H9 (cell line): Measurements from ENCODE around the gene PCOLCE2. TPM values are rescaled to one million over a fixed set of nuclear protein-coding genes. Genes with fewer than 3 reads are reported as not detected.

Source experiments
- DNase-seq: peaks from one replicate; pipeline ENCODE4 v3.0.0-alpha.2; 2017
- H2AFZ ChIP-seq: one replicate; pipeline ENCODE4 v1.6.1; 2013; ENCODE audit warnings: mild to moderate bottlenecking, low read length, control low read depth, moderate library complexity
- H2AK5ac ChIP-seq: 2 replicates; pipeline ENCODE4 v1.6.1; 2013; ENCODE audit warnings: low read length, control low read depth, mixed read lengths; ENCODE audit not compliant: insufficient read length
- H2BK120ac ChIP-seq: one replicate; pipeline ENCODE4 v1.6.1; 2013; ENCODE audit warnings: low read depth, mild to moderate bottlenecking, low read length, control low read depth, inconsistent platforms; ENCODE audit not compliant: poor library complexity, severe bottlenecking
- H2BK12ac ChIP-seq: 2 replicates; pipeline ENCODE4 v1.6.1; 2013; ENCODE audit warnings: low read length, control low read depth, mixed read lengths, low read depth; ENCODE audit not compliant: insufficient read length
- H2BK15ac ChIP-seq: 2 replicates; pipeline ENCODE4 v1.6.1; 2013; ENCODE audit warnings: low read depth, low read length, control low read depth
- H2BK20ac ChIP-seq: one replicate; pipeline ENCODE4 v1.6.1; 2013; ENCODE audit warnings: low read depth, mild to moderate bottlenecking, low read length, control low read depth, inconsistent platforms; ENCODE audit not compliant: poor library complexity, severe bottlenecking
- H2BK5ac ChIP-seq: 2 replicates; pipeline ENCODE4 v1.6.1; 2013; ENCODE audit warnings: low read length, control low read depth, mixed read lengths; ENCODE audit not compliant: insufficient read length
- H3K14ac ChIP-seq: 2 replicates; pipeline ENCODE4 v1.6.1; 2013; ENCODE audit warnings: low read length, control low read depth; ENCODE audit not compliant: insufficient read depth
- H3K18ac ChIP-seq: 2 replicates; pipeline ENCODE4 v1.6.1; 2013; ENCODE audit warnings: low read depth, mild to moderate bottlenecking, mixed read lengths, low read length, control low read depth; ENCODE audit not compliant: insufficient read length
- H3K23ac ChIP-seq: 2 replicates; pipeline ENCODE4 v1.6.1; 2013; ENCODE audit warnings: low read length, control low read depth, mixed read lengths, low read depth; ENCODE audit not compliant: insufficient read length
- H3K23me2 ChIP-seq: 2 replicates; pipeline ENCODE4 v1.6.1; 2013; ENCODE audit warnings: low read depth, mild to moderate bottlenecking, mixed read lengths, low read length, control low read depth; ENCODE audit not compliant: insufficient read length, poor library complexity, severe bottlenecking
- H3K27ac ChIP-seq: 2 replicates; pipeline ENCODE4 v1.5.1; 2013; ENCODE audit warnings: low read length, control low read depth, mixed read lengths, low read depth; ENCODE audit not compliant: insufficient read length
- H3K27me3 ChIP-seq: 2 replicates; pipeline ENCODE4 v1.6.1; 2013; ENCODE audit warnings: low read length, control low read depth, inconsistent platforms; ENCODE audit not compliant: insufficient read depth
- H3K4ac ChIP-seq: 2 replicates; pipeline ENCODE4 v1.6.1; 2013; ENCODE audit warnings: low read depth, mild to moderate bottlenecking, control low read depth, inconsistent platforms, low read length, moderate library complexity
- H3K4me1 ChIP-seq: 2 replicates; pipeline ENCODE4 v1.6.1; 2013; ENCODE audit warnings: low read length, control low read depth, inconsistent platforms; ENCODE audit not compliant: insufficient read depth
- H3K4me2 ChIP-seq: 2 replicates; pipeline ENCODE4 v1.6.1; 2013; ENCODE audit warnings: low read length, control low read depth, mixed read lengths; ENCODE audit not compliant: insufficient read length, insufficient read depth
- H3K56ac ChIP-seq: 2 replicates; pipeline ENCODE4 v1.6.1; 2013; ENCODE audit warnings: low read depth, mild to moderate bottlenecking, mixed read lengths, low read length, control low read depth; ENCODE audit not compliant: insufficient read length
- H3K79me1 ChIP-seq: 2 replicates; pipeline ENCODE4 v1.6.1; 2013; ENCODE audit warnings: low read depth, mild to moderate bottlenecking, moderate library complexity, low read length, control low read depth, inconsistent platforms; ENCODE audit not compliant: insufficient read depth, poor library complexity, severe bottlenecking
- H3K79me2 ChIP-seq: 2 replicates; pipeline ENCODE4 v1.6.1; 2013; ENCODE audit warnings: low read length, control low read depth, inconsistent platforms; ENCODE audit not compliant: insufficient read depth
- H3K9ac ChIP-seq: 2 replicates; pipeline ENCODE4 v1.6.1; 2013; ENCODE audit warnings: low read length, control low read depth, mixed read lengths; ENCODE audit not compliant: insufficient read length; ENCODE audit errors: extremely low read depth
- H3K9me3 ChIP-seq: one replicate; pipeline ENCODE4 v1.6.1; 2013; ENCODE audit warnings: low read depth, low read length, inconsistent platforms; ENCODE audit not compliant: control insufficient read depth
- H3T11ph ChIP-seq: one replicate; pipeline ENCODE4 v1.6.1; 2013; ENCODE audit warnings: mild to moderate bottlenecking, low read length, control low read depth, inconsistent platforms
- H4K20me1 ChIP-seq: one replicate; pipeline ENCODE4 v1.6.1; 2013; ENCODE audit not compliant: control insufficient read depth, insufficient read length, insufficient read depth
- H4K5ac ChIP-seq: 2 replicates; pipeline ENCODE4 v1.6.1; 2013; ENCODE audit warnings: low read depth, mild to moderate bottlenecking, mixed read lengths, low read length, control low read depth; ENCODE audit not compliant: insufficient read length
- H4K8ac ChIP-seq: replicated peaks from 2 replicates; pipeline ENCODE4 v1.6.1; 2013; ENCODE audit warnings: low read length, control low read depth, mixed read lengths, low read depth; ENCODE audit not compliant: insufficient read length
- H4K91ac ChIP-seq: 2 replicates; pipeline ENCODE4 v1.6.1; 2013; ENCODE audit warnings: low read depth, mild to moderate bottlenecking, moderate library complexity, mixed read lengths, low read length, control low read depth; ENCODE audit not compliant: insufficient read length
- H3K27ac Mint-ChIP-seq, 3 experiments: 2 replicates in 2 of 3; 3 replicates in 1 of 3; pipeline ENCODE4 v1.8.0; 2020 to 2021; ENCODE audit warnings: mixed read lengths in 3 of 3, mild to moderate bottlenecking in 1 of 3, moderate library complexity in 1 of 3
- H3K27me3 Mint-ChIP-seq: 2 replicates; pipeline ENCODE4 v1.8.0; 2021; ENCODE audit warnings: low read depth, mild to moderate bottlenecking, moderate library complexity, mixed read lengths
- H3K36me3 Mint-ChIP-seq, 3 experiments: 2 replicates in 2 of 3; 3 replicates in 1 of 3; pipeline ENCODE4 v1.8.0; 2020 to 2021; ENCODE audit warnings: low read depth in 3 of 3, mixed read lengths in 3 of 3; ENCODE audit not compliant: insufficient read depth in 1 of 3
- H3K4me1 Mint-ChIP-seq, 2 experiments: 2 replicates each; pipeline ENCODE4 v1.8.0; 2020; ENCODE audit warnings: mixed read lengths in 2 of 2
- H3K4me3 Mint-ChIP-seq, 2 experiments: 2 replicates in 1 of 2; 3 replicates in 1 of 2; pipeline ENCODE4 v1.8.0; 2020 to 2021; ENCODE audit warnings: mild to moderate bottlenecking in 2 of 2, mixed read lengths in 2 of 2, moderate library complexity in 1 of 2
- H3K9me3 Mint-ChIP-seq, 2 experiments: 2 replicates in 1 of 2; 3 replicates in 1 of 2; pipeline ENCODE4 v1.8.0; 2020; ENCODE audit warnings: mild to moderate bottlenecking in 2 of 2, mixed read lengths in 2 of 2, moderate library complexity in 1 of 2
- WGBS: extraction: QIAGEN DNeasy Blood & Tissue Kit; methylation state at CpG from one replicate; pipeline ENCODE4 v1.1.7; 2013; ENCODE audit warnings: missing lambda C conversion rate, low lambda C conversion rate, mixed read lengths; ENCODE audit not compliant: insufficient read length; ENCODE audit errors: extremely low coverage; 5-methylcytosine and 5-hydroxymethylcytosine counted together
- total RNA-seq: library from RNA; stranded (reverse); gene quantifications from 2 replicates; pipeline ENCODE4 v1.2.1, GENCODE V29; 2021
- TF ChIP-seq, protein P1 (sequence below): fragments of 200-600 bp; sonication (generic); conservative IDR thresholded peaks from 3 replicates; pipeline ENCODE4 v1.8.0; 2021; ENCODE audit warnings: antibody characterized with exemption, mild to moderate bottlenecking

Gene PCOLCE2
- total RNA-seq, 1 experiment from 2014 or later = 9.2 TPM

DNA sequence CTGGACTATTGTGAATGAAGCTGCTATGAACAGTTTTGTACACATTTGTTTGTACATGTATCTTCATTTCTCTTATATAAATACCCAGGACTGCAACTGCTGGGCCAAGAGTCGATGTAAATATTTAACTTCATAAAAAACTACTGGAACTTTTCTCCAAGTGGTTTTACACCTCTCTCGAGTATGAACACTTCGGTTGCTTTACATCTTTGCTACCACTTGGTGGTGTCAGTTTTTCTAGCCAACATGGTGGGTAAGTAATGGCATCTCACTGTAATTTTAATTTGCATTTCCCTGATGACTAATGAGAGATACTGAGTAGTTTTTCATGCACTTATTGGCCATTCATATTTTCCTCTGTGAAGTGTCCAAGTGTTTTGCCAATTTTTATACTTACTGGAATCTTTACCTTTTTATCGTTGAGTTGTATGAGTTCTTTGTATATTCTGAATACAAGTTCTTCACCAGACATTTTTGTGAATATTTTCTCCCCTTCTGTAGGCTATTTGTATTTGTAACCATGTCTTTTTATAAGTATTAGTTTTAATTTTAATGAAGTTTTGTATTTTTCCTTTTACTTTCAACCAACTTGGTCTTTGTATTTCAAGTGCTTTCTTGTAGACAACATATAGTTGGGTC lies 44.4 kb downstream of the PCOLCE2 start:
- Histone ChIP-seq H3K9ac (no peak overlapping the region), H4K5ac (no peak overlapping the region), H3K56ac (no peak overlapping the region), H2BK120ac (no peak overlapping the region), H3K4me2 (no peak overlapping the region), H3K4me1 (no peaks in the 10 kb centered on the region), H3K27ac (no peak overlapping the region), H2AFZ (no peak overlapping the region), H3K79me1 (no peaks in the 10 kb centered on the region), H3K79me2 (no peaks in the 10 kb centered on the region), H3K14ac (no peak overlapping the region), H3K9me3 (no peaks in the 10 kb centered on the region), H2BK12ac (no peak overlapping the region), H2BK5ac (no peak overlapping the region), H3K23ac (no peak overlapping the region), H3K18ac (no peak overlapping the region), H3K27me3 (no peaks in the 10 kb centered on the region), H3T11ph (no peak overlapping the region), H2AK5ac (no peak overlapping the region), H3K4ac (no peak overlapping the region), H4K8ac (no peak overlapping the region), H3K23me2 (no peaks in the 10 kb centered on the region), H4K91ac (no peak overlapping the region), H2BK20ac (no peak overlapping the region), H4K20me1 (no peaks in the 10 kb centered on the region), H2BK15ac (no peak overlapping the region)
- TF ChIP-seq, protein P1, sequence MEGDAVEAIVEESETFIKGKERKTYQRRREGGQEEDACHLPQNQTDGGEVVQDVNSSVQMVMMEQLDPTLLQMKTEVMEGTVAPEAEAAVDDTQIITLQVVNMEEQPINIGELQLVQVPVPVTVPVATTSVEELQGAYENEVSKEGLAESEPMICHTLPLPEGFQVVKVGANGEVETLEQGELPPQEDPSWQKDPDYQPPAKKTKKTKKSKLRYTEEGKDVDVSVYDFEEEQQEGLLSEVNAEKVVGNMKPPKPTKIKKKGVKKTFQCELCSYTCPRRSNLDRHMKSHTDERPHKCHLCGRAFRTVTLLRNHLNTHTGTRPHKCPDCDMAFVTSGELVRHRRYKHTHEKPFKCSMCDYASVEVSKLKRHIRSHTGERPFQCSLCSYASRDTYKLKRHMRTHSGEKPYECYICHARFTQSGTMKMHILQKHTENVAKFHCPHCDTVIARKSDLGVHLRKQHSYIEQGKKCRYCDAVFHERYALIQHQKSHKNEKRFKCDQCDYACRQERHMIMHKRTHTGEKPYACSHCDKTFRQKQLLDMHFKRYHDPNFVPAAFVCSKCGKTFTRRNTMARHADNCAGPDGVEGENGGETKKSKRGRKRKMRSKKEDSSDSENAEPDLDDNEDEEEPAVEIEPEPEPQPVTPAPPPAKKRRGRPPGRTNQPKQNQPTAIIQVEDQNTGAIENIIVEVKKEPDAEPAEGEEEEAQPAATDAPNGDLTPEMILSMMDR = peak; percentile 68
- WGBS = no CpG with 5 or more reads among the region's 4 CpGs
- Mint-ChIP-seq H3K9me3 (no peaks in the 10 kb centered on the region), H3K4me1 (peaks cover 7 to 8% of the 10 kb centered on the region in 2 experiments; a peak in 3 of 4 replicates), H3K27me3 (no peaks in the 10 kb centered on the region), H3K27ac (no peak overlapping the region), H3K36me3 (peaks cover 3 to 6% (median 5%) of the 10 kb centered on the region in 3 experiments; a peak in 4 of 7 replicates), H3K4me3 (no peak overlapping the region)
- no peak for DNase-seq
